GM23338 (cell line): ENCODE results near the gene AKR1B1. TPM values are rescaled to one million over a fixed set of nuclear protein-coding genes. Genes with fewer than 3 reads are reported as not detected.

Source experiments
- ATAC-seq: fragments of 200-7000 bp; cut with Tn5 transposase; 3 replicates; pipeline ENCODE4 v1.9.1; 2020
- DNase-seq: peaks from one replicate; pipeline ENCODE4 v3.0.0-alpha.2; 2015; ENCODE audit warnings: low spot score
- H2AFZ ChIP-seq: fragments of 200-600 bp; sonication (generic); 2 replicates; pipeline ENCODE4 v1.8.0; 2016; ENCODE audit warnings: antibody characterized with exemption, mild to moderate bottlenecking, moderate library complexity
- H3F3A ChIP-seq: fragments of 200-600 bp; sonication (generic); replicated peaks from 2 replicates; pipeline ENCODE4 v1.8.0; 2017; ENCODE audit warnings: antibody characterized with exemption, mixed run types, low read depth
- H3K27ac ChIP-seq: fragments of 200-600 bp; sonication (generic); 2 replicates; pipeline ENCODE4 v1.6.1; 2016; ENCODE audit warnings: low read depth
- H3K27me3 ChIP-seq: fragments of 200-600 bp; sonication (generic); 2 replicates; pipeline ENCODE4 v1.8.0; 2016; ENCODE audit warnings: mild to moderate bottlenecking, mixed run types, moderate library complexity; ENCODE audit not compliant: insufficient read depth
- H3K36me3 ChIP-seq: fragments of 200-600 bp; sonication (generic); 2 replicates; pipeline ENCODE4 v1.8.0; 2016; ENCODE audit warnings: mild to moderate bottlenecking; ENCODE audit not compliant: insufficient read depth
- H3K4me1 ChIP-seq: fragments of 200-600 bp; sonication (generic); 2 replicates; pipeline ENCODE4 v1.8.0; 2016; ENCODE audit warnings: mild to moderate bottlenecking, moderate library complexity; ENCODE audit not compliant: insufficient read depth
- H3K4me2 ChIP-seq: fragments of 200-600 bp; sonication (generic); 2 replicates; pipeline ENCODE4 v1.7.1; 2017; ENCODE audit warnings: mixed run types
- H3K4me3 ChIP-seq: fragments of 200-600 bp; sonication (generic); 2 replicates; pipeline ENCODE4 v1.6.1; 2016; ENCODE audit warnings: mixed run types
- H3K79me2 ChIP-seq: fragments of 200-600 bp; sonication (generic); replicated peaks from 2 replicates; pipeline ENCODE4 v1.8.0; 2017; ENCODE audit warnings: mild to moderate bottlenecking; ENCODE audit not compliant: insufficient read depth
- H3K9me2 ChIP-seq: fragments of 200-600 bp; sonication (generic); 2 replicates; pipeline ENCODE4 v1.8.0; 2017; ENCODE audit not compliant: insufficient read depth
- H4K20me1 ChIP-seq: fragments of 200-600 bp; sonication (generic); replicated peaks from 2 replicates; pipeline ENCODE4 v1.8.0; 2017; ENCODE audit warnings: mild to moderate bottlenecking; ENCODE audit not compliant: insufficient read depth
- H3K27ac Mint-ChIP-seq: 2 replicates; pipeline ENCODE4 v1.8.0; 2020; ENCODE audit warnings: inconsistent platforms, mild to moderate bottlenecking, moderate library complexity, mixed read lengths
- H3K27me3 Mint-ChIP-seq: 3 replicates; pipeline ENCODE4 v1.8.0; 2022; ENCODE audit warnings: low read depth, mild to moderate bottlenecking, moderate library complexity, mixed read lengths, inconsistent platforms; ENCODE audit not compliant: insufficient read depth, poor library complexity
- H3K36me3 Mint-ChIP-seq: 3 replicates; pipeline ENCODE4 v1.8.0; 2021; ENCODE audit warnings: low read depth, mild to moderate bottlenecking, inconsistent platforms, moderate library complexity, mixed read lengths
- H3K4me1 Mint-ChIP-seq: 3 replicates; pipeline ENCODE4 v1.8.0; 2020; ENCODE audit warnings: mild to moderate bottlenecking, inconsistent platforms, mixed read lengths
- H3K4me3 Mint-ChIP-seq: 3 replicates; pipeline ENCODE4 v1.8.0; 2021; ENCODE audit warnings: moderate library complexity, mild to moderate bottlenecking, inconsistent platforms, mixed read lengths
- H3K9me3 Mint-ChIP-seq: 3 replicates; pipeline ENCODE4 v1.8.0; 2020; ENCODE audit warnings: moderate library complexity, mild to moderate bottlenecking, inconsistent platforms, mixed read lengths
- CREB1 ChIP-seq: fragments of 250-450 bp; sonication (Bioruptor Pico); IDR thresholded peaks from 2 replicates; pipeline ENCODE4 v1.5.0; 2020; ENCODE audit warnings: low read depth, mild to moderate bottlenecking, moderate library complexity
- EZH2 ChIP-seq: fragments of 200-600 bp; sonication (generic); IDR thresholded peaks from one replicate; pipeline ENCODE4 v1.8.0; 2017; ENCODE audit warnings: antibody characterized with exemption, mild to moderate bottlenecking, low read depth; ENCODE audit not compliant: unreplicated experiment
- EZH2phosphoT487 ChIP-seq: fragments of 200-600 bp; sonication (generic); IDR thresholded peaks from one replicate; pipeline ENCODE4 v1.8.1; 2018; ENCODE audit warnings: antibody characterized with exemption; ENCODE audit not compliant: unreplicated experiment
- JUNB ChIP-seq: IDR thresholded peaks from one replicate; pipeline ENCODE4 v1.6.1; 2016; ENCODE audit warnings: antibody characterized with exemption; ENCODE audit not compliant: unreplicated experiment
- NANOG ChIP-seq: IDR thresholded peaks from 2 replicates; pipeline ENCODE4 v1.6.1; 2016; ENCODE audit warnings: antibody characterized with exemption, borderline replicate concordance
- POLR2AphosphoS5 ChIP-seq: IDR thresholded peaks from 2 replicates; pipeline ENCODE4 v1.6.1; 2016; ENCODE audit warnings: antibody characterized with exemption, low read depth
- STAT1 ChIP-seq: IDR thresholded peaks from one replicate; pipeline ENCODE4 v1.6.1; 2016; ENCODE audit warnings: antibody characterized with exemption; ENCODE audit not compliant: unreplicated experiment
- ZNF114 ChIP-seq: fragments of 250-450 bp; sonication (Bioruptor Pico); IDR thresholded peaks from 2 replicates; pipeline ENCODE4 v1.5.0; 2020; ENCODE audit warnings: mild to moderate bottlenecking, moderate library complexity
- ZNF331 ChIP-seq: fragments of 250-450 bp; sonication (Bioruptor Pico); IDR thresholded peaks from 2 replicates; pipeline ENCODE4 v1.5.0; 2020; ENCODE audit warnings: low read depth, mild to moderate bottlenecking, moderate library complexity
- polyA plus RNA-seq: library from polyadenylated mRNA; unstranded; fragments of >200 nt; fragmentation: Nextera tagmentation; extraction: Ambion mirVana; gene quantifications from 2 replicates; pipeline ENCODE4 v1.2.1, GENCODE V29; 2016
- total RNA-seq: library from RNA; depleted of rRNA; stranded (reverse); fragments of >200 nt; shearing (Covaris generic); gene quantifications from 2 replicates; pipeline ENCODE4 v1.2.3, GENCODE V29; 2014
- TF ChIP-seq, protein P1 (sequence below): IDR thresholded peaks from one replicate; pipeline ENCODE4 v1.6.1; 2018; ENCODE audit warnings: antibody characterized with exemption; ENCODE audit not compliant: unreplicated experiment
- TF ChIP-seq, protein P2 (sequence below), 2 experiments: fragments of 200-600 bp in 1 of 2; sonication (generic) in 1 of 2; conservative IDR thresholded peaks; 2 replicates each; pipeline versions ENCODE4 v1.5.1 to v1.6.1; 2016 to 2017; ENCODE audit warnings: antibody characterized with exemption in 2 of 2, low read depth in 2 of 2, mild to moderate bottlenecking in 2 of 2, moderate library complexity in 1 of 2
- TF ChIP-seq, protein P3 (sequence below): fragments of 250-450 bp; sonication (Bioruptor Pico); IDR thresholded peaks from 2 replicates; pipeline ENCODE4 v1.5.0; 2020; ENCODE audit warnings: mild to moderate bottlenecking, moderate library complexity
- TF ChIP-seq, protein P4 (sequence below): IDR thresholded peaks from 2 replicates; pipeline ENCODE4 v1.6.1; 2016; ENCODE audit warnings: antibody characterized with exemption

Gene AKR1B1
- total and polyA plus RNA-seq, 2 experiments from 2014 or later = 132 to 154 TPM

- no peak overlapping the region for H3K27ac Mint-ChIP-seq
- Histone ChIP-seq H2AFZ (no peak overlapping the region), H3K4me1 (no peaks in the 10 kb centered on the region; the same call in 1 of the 2 replicates), H3K79me2 (peaks cover 62% of the 10 kb centered on the region), H3K4me2 (no peak overlapping the region), H4K20me1 (peaks cover 19% of the 10 kb centered on the region), H3K27me3 (no peaks in the 10 kb centered on the region), H3K36me3 (peaks cover 24% of the 10 kb centered on the region; the same call in 1 of the 2 replicates), H3K27ac (no peak overlapping the region), H3F3A (no peaks in the 10 kb centered on the region), H3K9me2 (no peaks in the 10 kb centered on the region), H3K4me3 (no peak overlapping the region)
- TF ChIP-seq NANOG = no peak
- no peak for TF ChIP-seq ZNF114 (CRISPR knock-in tag)
- no peak for TF ChIP-seq POLR2AphosphoS5
- TF ChIP-seq, protein P1, sequence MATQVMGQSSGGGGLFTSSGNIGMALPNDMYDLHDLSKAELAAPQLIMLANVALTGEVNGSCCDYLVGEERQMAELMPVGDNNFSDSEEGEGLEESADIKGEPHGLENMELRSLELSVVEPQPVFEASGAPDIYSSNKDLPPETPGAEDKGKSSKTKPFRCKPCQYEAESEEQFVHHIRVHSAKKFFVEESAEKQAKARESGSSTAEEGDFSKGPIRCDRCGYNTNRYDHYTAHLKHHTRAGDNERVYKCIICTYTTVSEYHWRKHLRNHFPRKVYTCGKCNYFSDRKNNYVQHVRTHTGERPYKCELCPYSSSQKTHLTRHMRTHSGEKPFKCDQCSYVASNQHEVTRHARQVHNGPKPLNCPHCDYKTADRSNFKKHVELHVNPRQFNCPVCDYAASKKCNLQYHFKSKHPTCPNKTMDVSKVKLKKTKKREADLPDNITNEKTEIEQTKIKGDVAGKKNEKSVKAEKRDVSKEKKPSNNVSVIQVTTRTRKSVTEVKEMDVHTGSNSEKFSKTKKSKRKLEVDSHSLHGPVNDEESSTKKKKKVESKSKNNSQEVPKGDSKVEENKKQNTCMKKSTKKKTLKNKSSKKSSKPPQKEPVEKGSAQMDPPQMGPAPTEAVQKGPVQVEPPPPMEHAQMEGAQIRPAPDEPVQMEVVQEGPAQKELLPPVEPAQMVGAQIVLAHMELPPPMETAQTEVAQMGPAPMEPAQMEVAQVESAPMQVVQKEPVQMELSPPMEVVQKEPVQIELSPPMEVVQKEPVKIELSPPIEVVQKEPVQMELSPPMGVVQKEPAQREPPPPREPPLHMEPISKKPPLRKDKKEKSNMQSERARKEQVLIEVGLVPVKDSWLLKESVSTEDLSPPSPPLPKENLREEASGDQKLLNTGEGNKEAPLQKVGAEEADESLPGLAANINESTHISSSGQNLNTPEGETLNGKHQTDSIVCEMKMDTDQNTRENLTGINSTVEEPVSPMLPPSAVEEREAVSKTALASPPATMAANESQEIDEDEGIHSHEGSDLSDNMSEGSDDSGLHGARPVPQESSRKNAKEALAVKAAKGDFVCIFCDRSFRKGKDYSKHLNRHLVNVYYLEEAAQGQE = no peak
- TF ChIP-seq, protein P2, sequence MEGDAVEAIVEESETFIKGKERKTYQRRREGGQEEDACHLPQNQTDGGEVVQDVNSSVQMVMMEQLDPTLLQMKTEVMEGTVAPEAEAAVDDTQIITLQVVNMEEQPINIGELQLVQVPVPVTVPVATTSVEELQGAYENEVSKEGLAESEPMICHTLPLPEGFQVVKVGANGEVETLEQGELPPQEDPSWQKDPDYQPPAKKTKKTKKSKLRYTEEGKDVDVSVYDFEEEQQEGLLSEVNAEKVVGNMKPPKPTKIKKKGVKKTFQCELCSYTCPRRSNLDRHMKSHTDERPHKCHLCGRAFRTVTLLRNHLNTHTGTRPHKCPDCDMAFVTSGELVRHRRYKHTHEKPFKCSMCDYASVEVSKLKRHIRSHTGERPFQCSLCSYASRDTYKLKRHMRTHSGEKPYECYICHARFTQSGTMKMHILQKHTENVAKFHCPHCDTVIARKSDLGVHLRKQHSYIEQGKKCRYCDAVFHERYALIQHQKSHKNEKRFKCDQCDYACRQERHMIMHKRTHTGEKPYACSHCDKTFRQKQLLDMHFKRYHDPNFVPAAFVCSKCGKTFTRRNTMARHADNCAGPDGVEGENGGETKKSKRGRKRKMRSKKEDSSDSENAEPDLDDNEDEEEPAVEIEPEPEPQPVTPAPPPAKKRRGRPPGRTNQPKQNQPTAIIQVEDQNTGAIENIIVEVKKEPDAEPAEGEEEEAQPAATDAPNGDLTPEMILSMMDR (conservative IDR thresholded peaks at IDR 0.05; ENCODE audit: low read depth in 2 of 2) = no peak
- TF ChIP-seq JUNB = no peak
- TF ChIP-seq EZH2phosphoT487 = no peak
- TF ChIP-seq EZH2 = no peak
- no peak for TF ChIP-seq CREB1 (CRISPR knock-in tag)
- TF ChIP-seq ZNF331 (CRISPR knock-in tag) = no peak
- TF ChIP-seq, protein P3, sequence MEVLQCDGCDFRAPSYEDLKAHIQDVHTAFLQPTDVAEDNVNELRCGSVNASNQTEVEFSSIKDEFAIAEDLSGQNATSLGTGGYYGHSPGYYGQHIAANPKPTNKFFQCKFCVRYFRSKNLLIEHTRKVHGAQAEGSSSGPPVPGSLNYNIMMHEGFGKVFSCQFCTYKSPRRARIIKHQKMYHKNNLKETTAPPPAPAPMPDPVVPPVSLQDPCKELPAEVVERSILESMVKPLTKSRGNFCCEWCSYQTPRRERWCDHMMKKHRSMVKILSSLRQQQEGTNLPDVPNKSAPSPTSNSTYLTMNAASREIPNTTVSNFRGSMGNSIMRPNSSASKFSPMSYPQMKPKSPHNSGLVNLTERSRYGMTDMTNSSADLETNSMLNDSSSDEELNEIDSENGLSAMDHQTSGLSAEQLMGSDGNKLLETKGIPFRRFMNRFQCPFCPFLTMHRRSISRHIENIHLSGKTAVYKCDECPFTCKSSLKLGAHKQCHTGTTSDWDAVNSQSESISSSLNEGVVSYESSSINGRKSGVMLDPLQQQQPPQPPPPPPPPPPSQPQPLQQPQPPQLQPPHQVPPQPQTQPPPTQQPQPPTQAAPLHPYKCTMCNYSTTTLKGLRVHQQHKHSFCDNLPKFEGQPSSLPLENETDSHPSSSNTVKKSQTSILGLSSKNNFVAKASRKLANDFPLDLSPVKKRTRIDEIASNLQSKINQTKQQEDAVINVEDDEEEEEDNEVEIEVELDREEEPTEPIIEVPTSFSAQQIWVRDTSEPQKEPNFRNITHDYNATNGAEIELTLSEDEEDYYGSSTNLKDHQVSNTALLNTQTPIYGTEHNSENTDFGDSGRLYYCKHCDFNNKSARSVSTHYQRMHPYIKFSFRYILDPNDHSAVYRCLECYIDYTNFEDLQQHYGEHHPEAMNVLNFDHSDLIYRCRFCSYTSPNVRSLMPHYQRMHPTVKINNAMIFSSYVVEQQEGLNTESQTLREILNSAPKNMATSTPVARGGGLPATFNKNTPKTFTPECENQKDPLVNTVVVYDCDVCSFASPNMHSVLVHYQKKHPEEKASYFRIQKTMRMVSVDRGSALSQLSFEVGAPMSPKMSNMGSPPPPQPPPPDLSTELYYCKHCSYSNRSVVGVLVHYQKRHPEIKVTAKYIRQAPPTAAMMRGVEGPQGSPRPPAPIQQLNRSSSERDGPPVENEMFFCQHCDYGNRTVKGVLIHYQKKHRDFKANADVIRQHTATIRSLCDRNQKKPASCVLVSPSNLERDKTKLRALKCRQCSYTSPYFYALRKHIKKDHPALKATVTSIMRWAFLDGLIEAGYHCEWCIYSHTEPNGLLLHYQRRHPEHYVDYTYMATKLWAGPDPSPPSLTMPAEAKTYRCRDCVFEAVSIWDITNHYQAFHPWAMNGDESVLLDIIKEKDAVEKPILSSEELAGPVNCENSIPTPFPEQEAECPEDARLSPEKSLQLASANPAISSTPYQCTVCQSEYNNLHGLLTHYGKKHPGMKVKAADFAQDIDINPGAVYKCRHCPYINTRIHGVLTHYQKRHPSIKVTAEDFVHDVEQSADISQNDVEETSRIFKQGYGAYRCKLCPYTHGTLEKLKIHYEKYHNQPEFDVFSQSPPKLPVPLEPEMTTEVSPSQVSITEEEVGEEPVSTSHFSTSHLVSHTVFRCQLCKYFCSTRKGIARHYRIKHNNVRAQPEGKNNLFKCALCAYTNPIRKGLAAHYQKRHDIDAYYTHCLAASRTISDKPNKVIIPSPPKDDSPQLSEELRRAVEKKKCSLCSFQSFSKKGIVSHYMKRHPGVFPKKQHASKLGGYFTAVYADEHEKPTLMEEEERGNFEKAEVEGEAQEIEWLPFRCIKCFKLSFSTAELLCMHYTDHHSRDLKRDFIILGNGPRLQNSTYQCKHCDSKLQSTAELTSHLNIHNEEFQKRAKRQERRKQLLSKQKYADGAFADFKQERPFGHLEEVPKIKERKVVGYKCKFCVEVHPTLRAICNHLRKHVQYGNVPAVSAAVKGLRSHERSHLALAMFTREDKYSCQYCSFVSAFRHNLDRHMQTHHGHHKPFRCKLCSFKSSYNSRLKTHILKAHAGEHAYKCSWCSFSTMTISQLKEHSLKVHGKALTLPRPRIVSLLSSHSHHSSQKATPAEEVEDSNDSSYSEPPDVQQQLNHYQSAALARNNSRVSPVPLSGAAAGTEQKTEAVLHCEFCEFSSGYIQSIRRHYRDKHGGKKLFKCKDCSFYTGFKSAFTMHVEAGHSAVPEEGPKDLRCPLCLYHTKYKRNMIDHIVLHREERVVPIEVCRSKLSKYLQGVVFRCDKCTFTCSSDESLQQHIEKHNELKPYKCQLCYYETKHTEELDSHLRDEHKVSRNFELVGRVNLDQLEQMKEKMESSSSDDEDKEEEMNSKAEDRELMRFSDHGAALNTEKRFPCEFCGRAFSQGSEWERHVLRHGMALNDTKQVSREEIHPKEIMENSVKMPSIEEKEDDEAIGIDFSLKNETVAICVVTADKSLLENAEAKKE (CRISPR knock-in tag) = no peak
- no peak for TF ChIP-seq STAT1
- TF ChIP-seq, protein P4, sequence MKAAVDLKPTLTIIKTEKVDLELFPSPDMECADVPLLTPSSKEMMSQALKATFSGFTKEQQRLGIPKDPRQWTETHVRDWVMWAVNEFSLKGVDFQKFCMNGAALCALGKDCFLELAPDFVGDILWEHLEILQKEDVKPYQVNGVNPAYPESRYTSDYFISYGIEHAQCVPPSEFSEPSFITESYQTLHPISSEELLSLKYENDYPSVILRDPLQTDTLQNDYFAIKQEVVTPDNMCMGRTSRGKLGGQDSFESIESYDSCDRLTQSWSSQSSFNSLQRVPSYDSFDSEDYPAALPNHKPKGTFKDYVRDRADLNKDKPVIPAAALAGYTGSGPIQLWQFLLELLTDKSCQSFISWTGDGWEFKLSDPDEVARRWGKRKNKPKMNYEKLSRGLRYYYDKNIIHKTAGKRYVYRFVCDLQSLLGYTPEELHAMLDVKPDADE = no peak
- H3K36me3 Mint-ChIP-seq = peaks cover 59% of the 10 kb centered on the region
- H3K9me3 Mint-ChIP-seq = no peaks in the 10 kb centered on the region
- H3K4me3 Mint-ChIP-seq = no peak overlapping the region
- H3K4me1 Mint-ChIP-seq = peaks cover 23% of the 10 kb centered on the region; the same call in 2 of the 3 replicates
- H3K27me3 Mint-ChIP-seq = peaks cover 3% of the 10 kb centered on the region
- ATAC-seq (no peak), DNase-seq (no peak)
Observed at GRCh38 chr7:134453518-134453917, 5.4 kb downstream of the AKR1B1 start.
